ENCODE data around the gene SLC22A24. TPM values are rescaled to one million over a fixed set of nuclear protein-coding genes. Genes with fewer than 3 reads are reported as not detected.

The SLC22A24 gene
- total and polyA plus RNA-seq, 2 experiments from 2014 or later, result not detected

GRCh38 chr11:63042596-63042995, 101.4 kb downstream of the SLC22A24 start:
- H3K4me3 Mint-ChIP-seq, result no peak overlapping the region

More at GRCh38 chr11:63042596-63042995, 101.4 kb downstream of the SLC22A24 start:
- no peaks in the 10 kb centered on the region for H3K79me2 ChIP-seq (replicated peaks; ENCODE audit: insufficient read depth)
- Mint-ChIP-seq H3K4me1 (no peaks in the 10 kb centered on the region), H3K27ac (no peak overlapping the region), H3K36me3 (ENCODE audit: low read depth) (no peaks in the 10 kb centered on the region; the same call in 2 of the 3 replicates), H3K27me3 (ENCODE audit: insufficient read depth, low read depth, poor library complexity) (peaks cover 1% of the 10 kb centered on the region), H3K9me3 (peaks cover 55% of the 10 kb centered on the region)
- no peak overlapping the region for H3K4me3 ChIP-seq
- peaks cover 8% of the 10 kb centered on the region for H3K9me2 ChIP-seq (ENCODE audit: insufficient read depth)
- no peak overlapping the region for H3K27ac ChIP-seq (ENCODE audit: low read depth)
- no peaks in the 10 kb centered on the region for H3K4me1 ChIP-seq (ENCODE audit: insufficient read depth)
- no peaks in the 10 kb centered on the region for H4K20me1 ChIP-seq (replicated peaks; ENCODE audit: insufficient read depth)
- ATAC-seq (no peak), DNase-seq (ENCODE audit: low spot score) (no peak)
- TF ChIP-seq POLR2AphosphoS5 (IDR thresholded peaks at IDR 0.05; ENCODE audit: low read depth) (no peak), NANOG (IDR thresholded peaks at IDR 0.05; ENCODE audit: borderline replicate concordance) (no peak), EZH2 (IDR thresholded peaks at IDR 0.05; ENCODE audit: low read depth, unreplicated experiment) (no peak), ZNF114 (CRISPR knock-in tag; IDR thresholded peaks at IDR 0.05) (no peak), CREB1 (CRISPR knock-in tag; IDR thresholded peaks at IDR 0.05; ENCODE audit: low read depth) (no peak), STAT1 (IDR thresholded peaks at IDR 0.05; ENCODE audit: unreplicated experiment) (no peak), JUNB (IDR thresholded peaks at IDR 0.05; ENCODE audit: unreplicated experiment) (no peak), ETS1 (IDR thresholded peaks at IDR 0.05) (no peak), CTCF (conservative IDR thresholded peaks at IDR 0.05; ENCODE audit: low read depth in 2 of 2) (no peak), ZNF331 (CRISPR knock-in tag; IDR thresholded peaks at IDR 0.05; ENCODE audit: low read depth) (no peak), ZNF462 (CRISPR knock-in tag; IDR thresholded peaks at IDR 0.05) (no peak), REST (IDR thresholded peaks at IDR 0.05; ENCODE audit: unreplicated experiment) (no peak), EZH2phosphoT487 (IDR thresholded peaks at IDR 0.05; ENCODE audit: unreplicated experiment) (no peak)
- no peaks in the 10 kb centered on the region for H3K27me3 ChIP-seq (ENCODE audit: insufficient read depth)
- H3F3A ChIP-seq (replicated peaks; ENCODE audit: low read depth), result no peaks in the 10 kb centered on the region
- no peak overlapping the region for H2AFZ ChIP-seq
- no peaks in the 10 kb centered on the region for H3K36me3 ChIP-seq (ENCODE audit: insufficient read depth)
- H3K4me2 ChIP-seq, result no peak overlapping the region

Measured in GM23338 (cell line).